Measurements from ENCODE around the gene LPP. TPM values are rescaled to one million over a fixed set of nuclear protein-coding genes. Genes with fewer than 3 reads are reported as not detected.
A peak's percentile ranks its signal among the peaks of the same experiment; 100 is the strongest.

Gene LPP
- total and polyA plus RNA-seq, 2 donors from 2014 or later: 6.7 to 233 TPM

GRCh38 chr3:188881954-188882641 lies 728.1 kb downstream of the LPP start:
- Histone ChIP-seq H3K27me3 (ENCODE audit: control insufficient read depth, insufficient read depth, low read length) (no peaks in the 10 kb centered on the region), H3K9ac (ENCODE audit: low read length in 3 of 3) (no peak overlapping the region), H3K4me1 (ENCODE audit: control insufficient read depth in 2 of 3, insufficient read depth in 2 of 3, low read depth in 1 of 3, low read length in 3 of 3) (no peaks in the 10 kb centered on the region), H3K4me3 (ENCODE audit: low read length in 3 of 3) (no peak overlapping the region), H3K9me3 (ENCODE audit: control insufficient read depth in 2 of 3, insufficient read depth in 1 of 3, low read length in 3 of 3) (no peaks in the 10 kb centered on the region), H3K27ac (ENCODE audit: low read depth in 2 of 2, low read length in 2 of 2) (no peak overlapping the region), H3K36me3 (ENCODE audit: control insufficient read depth in 2 of 3, insufficient read depth in 3 of 3, low read length in 3 of 3) (no peaks in the 10 kb centered on the region)
- no peak for TF ChIP-seq CTCF (IDR thresholded peaks at IDR 0.05; ENCODE audit: borderline replicate concordance, extremely low read depth, insufficient read depth)
- peak in 1 of 5 donors; percentile 32 for DNase-seq
- FAIRE-seq: no peak
- intact Hi-C loops (cut with DNase I): no loop called here

GRCh38 chr3:188884299-188885043 lies 730.5 kb downstream of the LPP start:
- no peaks in the 10 kb centered on the region for H3K27me3 ChIP-seq (ENCODE audit: control insufficient read depth, insufficient read depth, low read length)
- H3K4me1 ChIP-seq (ENCODE audit: control insufficient read depth in 2 of 3, insufficient read depth in 2 of 3, low read depth in 1 of 3, low read length in 3 of 3): no peaks in the 10 kb centered on the region
- no peaks in the 10 kb centered on the region for H3K36me3 ChIP-seq (ENCODE audit: control insufficient read depth in 2 of 3, insufficient read depth in 3 of 3, low read length in 3 of 3)
- TF ChIP-seq CTCF (IDR thresholded peaks at IDR 0.05; ENCODE audit: borderline replicate concordance, extremely low read depth, insufficient read depth): no peak
- H3K27ac ChIP-seq (ENCODE audit: low read depth in 2 of 2, low read length in 2 of 2): no peak overlapping the region
- DNase-seq: no peak
- no peak overlapping the region for H3K9ac ChIP-seq (ENCODE audit: low read length in 3 of 3)
- FAIRE-seq: no peak
- intact Hi-C loops (cut with DNase I): no loop called here
- no peak overlapping the region for H3K4me3 ChIP-seq (ENCODE audit: low read length in 3 of 3)
- no peaks in the 10 kb centered on the region for H3K9me3 ChIP-seq (ENCODE audit: control insufficient read depth in 2 of 3, insufficient read depth in 1 of 3, low read length in 3 of 3)

- H3K4me3 ChIP-seq (ENCODE audit: low read length in 3 of 3): no peak overlapping the region
- intact Hi-C loops (cut with DNase I): no loop called here
- FAIRE-seq (no peak), DNase-seq (no peak)
- H3K36me3 ChIP-seq (ENCODE audit: control insufficient read depth in 2 of 3, insufficient read depth in 3 of 3, low read length in 3 of 3): no peaks in the 10 kb centered on the region
- TF ChIP-seq CTCF (IDR thresholded peaks at IDR 0.05; ENCODE audit: borderline replicate concordance, extremely low read depth, insufficient read depth): no peak
- H3K27ac ChIP-seq (ENCODE audit: low read depth in 2 of 2, low read length in 2 of 2): no peak overlapping the region
- H3K27me3 ChIP-seq (ENCODE audit: control insufficient read depth, insufficient read depth, low read length): no peaks in the 10 kb centered on the region
- no peaks in the 10 kb centered on the region for H3K9me3 ChIP-seq (ENCODE audit: control insufficient read depth in 2 of 3, insufficient read depth in 1 of 3, low read length in 3 of 3)
- H3K9ac ChIP-seq (ENCODE audit: low read length in 3 of 3): no peak overlapping the region
- no peaks in the 10 kb centered on the region for H3K4me1 ChIP-seq (ENCODE audit: control insufficient read depth in 2 of 3, insufficient read depth in 2 of 3, low read depth in 1 of 3, low read length in 3 of 3)
Observed at GRCh38 chr3:188888321-188889053, 734.5 kb downstream of the LPP start.

All from kidney (tissue), 14 donors.